22Rv1 (cell line): ENCODE results near the gene RNF146.
"Not testable (repeated sequence)": the region's sequence is repeated elsewhere in the genome, so short reads cannot be mapped to it uniquely, and the experiment has no call there.

ENCODE experiments used
- H3K27ac ChIP-seq: fragments of 450-650 bp; 2 replicates; pipeline ENCODE4 v1.5.1; 2017
- ZFX ChIP-seq: fragments of 450-650 bp; IDR thresholded peaks from 2 replicates; pipeline ENCODE4 v1.6.1; 2017; ENCODE audit warnings: antibody characterized with exemption, borderline replicate concordance
- TF ChIP-seq, protein P1 (sequence below): fragments of 450-650 bp; IDR thresholded peaks from 2 replicates; pipeline ENCODE4 v1.5.1; 2017; ENCODE audit warnings: mild to moderate bottlenecking

Gene RNF146, protein sequence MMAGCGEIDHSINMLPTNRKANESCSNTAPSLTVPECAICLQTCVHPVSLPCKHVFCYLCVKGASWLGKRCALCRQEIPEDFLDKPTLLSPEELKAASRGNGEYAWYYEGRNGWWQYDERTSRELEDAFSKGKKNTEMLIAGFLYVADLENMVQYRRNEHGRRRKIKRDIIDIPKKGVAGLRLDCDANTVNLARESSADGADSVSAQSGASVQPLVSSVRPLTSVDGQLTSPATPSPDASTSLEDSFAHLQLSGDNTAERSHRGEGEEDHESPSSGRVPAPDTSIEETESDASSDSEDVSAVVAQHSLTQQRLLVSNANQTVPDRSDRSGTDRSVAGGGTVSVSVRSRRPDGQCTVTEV

DNA sequence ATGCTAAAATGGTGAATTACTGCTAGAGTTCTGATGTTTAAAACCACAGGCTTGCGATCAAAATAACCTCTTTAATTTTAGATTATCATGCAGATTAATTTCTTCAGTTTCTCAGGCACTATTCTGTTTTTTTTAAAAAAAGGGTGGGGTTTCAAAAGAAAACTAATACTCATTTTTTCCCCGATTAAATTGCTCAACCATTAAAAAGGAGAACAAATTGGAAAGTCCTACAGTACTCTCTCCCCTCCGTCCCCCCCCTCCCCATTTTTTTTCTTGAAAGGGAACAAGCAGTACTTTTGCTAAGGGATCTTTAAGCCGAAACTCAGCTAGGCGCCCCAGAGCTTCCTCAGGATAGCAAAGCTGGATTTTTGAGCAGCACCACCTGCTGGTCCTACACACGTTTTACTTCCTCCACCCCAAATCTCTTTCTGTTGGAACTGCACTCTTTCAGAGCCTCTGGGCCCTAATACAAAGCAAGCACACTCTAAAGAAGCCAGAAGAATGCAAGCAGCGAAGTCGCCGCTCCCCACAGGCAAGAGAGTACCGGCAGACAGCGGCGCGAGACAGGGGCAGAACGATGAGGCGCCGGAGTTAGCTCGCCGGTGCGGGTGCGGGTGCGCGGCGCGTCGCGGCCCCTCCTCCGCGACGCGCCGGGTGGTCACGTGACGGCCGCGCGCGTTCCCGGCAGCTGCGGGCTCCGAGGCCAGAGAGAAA is at the start of gene RNF146:
Gene RNF146 (plus strand): TSS at position 687 of the 714 bp plus-strand sequence. CDS start 13,475 bp downstream, outside the sequence.
- H3K27ac ChIP-seq = peak within 1 kb of the TSS; percentile 86

DNA sequence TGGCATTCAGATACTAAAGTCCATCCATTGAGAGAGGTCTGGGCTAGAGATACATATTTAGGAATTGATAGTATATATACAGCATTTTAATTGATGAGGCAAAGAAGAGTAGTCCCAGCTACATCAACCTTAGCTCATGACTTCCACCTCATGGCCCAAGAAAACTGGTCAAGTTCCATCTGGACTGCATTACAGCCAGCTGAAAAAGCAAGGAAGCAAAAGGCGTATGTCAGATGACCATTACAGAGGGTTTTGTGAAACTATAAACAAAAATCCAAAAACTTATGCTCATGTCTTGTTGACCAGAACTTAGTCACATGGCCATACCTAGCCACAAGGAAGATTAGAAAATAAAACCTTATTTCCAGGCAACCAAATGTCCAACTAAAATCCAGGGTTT is 46.8 kb upstream of the RNF146 start:
- no peak overlapping the region for H3K27ac ChIP-seq
- no peak for TF ChIP-seq ZFX
- TF ChIP-seq, protein P1, sequence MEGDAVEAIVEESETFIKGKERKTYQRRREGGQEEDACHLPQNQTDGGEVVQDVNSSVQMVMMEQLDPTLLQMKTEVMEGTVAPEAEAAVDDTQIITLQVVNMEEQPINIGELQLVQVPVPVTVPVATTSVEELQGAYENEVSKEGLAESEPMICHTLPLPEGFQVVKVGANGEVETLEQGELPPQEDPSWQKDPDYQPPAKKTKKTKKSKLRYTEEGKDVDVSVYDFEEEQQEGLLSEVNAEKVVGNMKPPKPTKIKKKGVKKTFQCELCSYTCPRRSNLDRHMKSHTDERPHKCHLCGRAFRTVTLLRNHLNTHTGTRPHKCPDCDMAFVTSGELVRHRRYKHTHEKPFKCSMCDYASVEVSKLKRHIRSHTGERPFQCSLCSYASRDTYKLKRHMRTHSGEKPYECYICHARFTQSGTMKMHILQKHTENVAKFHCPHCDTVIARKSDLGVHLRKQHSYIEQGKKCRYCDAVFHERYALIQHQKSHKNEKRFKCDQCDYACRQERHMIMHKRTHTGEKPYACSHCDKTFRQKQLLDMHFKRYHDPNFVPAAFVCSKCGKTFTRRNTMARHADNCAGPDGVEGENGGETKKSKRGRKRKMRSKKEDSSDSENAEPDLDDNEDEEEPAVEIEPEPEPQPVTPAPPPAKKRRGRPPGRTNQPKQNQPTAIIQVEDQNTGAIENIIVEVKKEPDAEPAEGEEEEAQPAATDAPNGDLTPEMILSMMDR = no peak

More for the DNA sequence above, at the start of gene RNF146:
- no peak for TF ChIP-seq ZFX
- TF ChIP-seq, protein P1 = peak; percentile 91

DNA sequence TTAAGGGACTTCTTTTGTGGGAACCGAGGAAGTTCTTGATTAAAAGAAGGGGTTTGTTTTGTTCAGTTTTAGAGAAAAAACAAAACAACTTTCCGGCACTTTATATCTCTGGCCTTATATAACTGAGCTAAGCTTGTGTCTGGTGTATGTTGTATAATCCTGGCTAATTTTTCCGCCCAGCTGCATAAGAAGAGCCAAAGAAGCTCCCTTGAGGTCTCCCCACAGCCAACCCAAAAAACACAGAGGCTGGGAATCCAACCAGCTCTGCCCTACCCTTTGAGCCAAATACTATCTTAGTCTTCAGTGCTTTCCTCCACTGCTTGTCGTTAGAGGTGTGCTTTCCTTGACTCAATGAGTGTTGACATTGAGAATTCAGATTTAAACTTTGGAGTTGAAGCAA is 45.5 kb upstream of the RNF146 start:
- no peak overlapping the region for H3K27ac ChIP-seq
- TF ChIP-seq ZFX = no peak
- TF ChIP-seq, protein P1 = no peak

DNA sequence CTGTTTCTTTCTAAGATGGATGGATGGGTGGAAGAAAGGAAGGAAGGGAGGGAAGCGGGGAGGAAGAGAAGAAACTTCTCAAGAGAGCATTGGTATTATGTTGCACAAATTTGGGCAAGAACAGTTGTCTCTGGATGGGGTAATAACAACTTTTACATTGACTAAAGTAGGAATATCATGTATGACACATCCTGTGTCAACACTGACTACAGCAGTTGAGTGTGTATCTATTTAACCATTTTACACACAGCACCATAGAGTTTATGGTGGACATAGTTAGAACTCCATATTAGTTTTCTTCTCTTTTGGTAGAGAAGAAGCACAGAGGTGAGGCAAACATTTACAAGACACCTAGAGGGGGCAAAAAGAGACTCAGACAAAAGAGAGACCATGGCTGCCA is 44.2 kb upstream of the RNF146 start:
- TF ChIP-seq, protein P1 = no peak
- TF ChIP-seq ZFX = no peak
- H3K27ac ChIP-seq = no peak overlapping the region

DNA sequence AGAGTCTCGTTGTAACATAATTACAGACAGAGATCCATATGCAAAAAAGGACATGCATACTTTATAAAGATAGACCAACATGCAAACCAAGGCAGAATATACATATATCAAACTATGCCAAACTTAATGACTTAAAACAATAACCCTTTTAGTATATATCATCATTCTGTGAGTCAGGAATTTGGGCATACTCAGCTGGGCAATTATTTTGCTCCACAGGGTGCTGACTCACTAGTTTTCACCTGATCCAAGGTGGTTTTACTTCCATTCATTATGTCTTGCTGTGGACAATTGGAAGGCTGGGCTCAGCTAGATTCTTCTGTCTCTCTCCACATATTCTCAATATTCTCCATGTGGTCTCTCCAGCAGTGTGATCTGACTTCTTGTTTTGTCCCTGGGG is 41.2 kb upstream of the RNF146 start:
- TF ChIP-seq, protein P1 = no peak
- no peak for TF ChIP-seq ZFX

DNA sequence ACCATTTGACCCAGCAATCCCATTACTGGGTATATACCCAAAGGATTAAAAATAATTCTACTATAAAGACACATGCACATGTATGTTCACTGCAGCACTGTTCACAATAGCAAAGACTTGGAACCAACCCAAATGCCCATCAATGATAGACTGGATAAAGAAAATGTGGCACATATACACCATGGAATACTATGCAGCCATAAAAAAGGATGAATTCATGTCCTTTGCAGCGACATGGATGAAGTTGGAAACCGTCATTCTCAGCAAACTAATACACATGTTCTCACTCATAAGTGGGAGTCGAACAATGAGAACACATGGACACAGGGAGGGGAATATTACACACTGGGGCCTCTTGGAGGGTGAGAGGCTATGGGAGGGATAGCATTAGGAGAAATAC is 32.8 kb upstream of the RNF146 start:
- H3K27ac ChIP-seq = not testable (repeated sequence)

More for the DNA sequence above, 41.2 kb upstream of the RNF146 start:
- no peak overlapping the region for H3K27ac ChIP-seq

DNA sequence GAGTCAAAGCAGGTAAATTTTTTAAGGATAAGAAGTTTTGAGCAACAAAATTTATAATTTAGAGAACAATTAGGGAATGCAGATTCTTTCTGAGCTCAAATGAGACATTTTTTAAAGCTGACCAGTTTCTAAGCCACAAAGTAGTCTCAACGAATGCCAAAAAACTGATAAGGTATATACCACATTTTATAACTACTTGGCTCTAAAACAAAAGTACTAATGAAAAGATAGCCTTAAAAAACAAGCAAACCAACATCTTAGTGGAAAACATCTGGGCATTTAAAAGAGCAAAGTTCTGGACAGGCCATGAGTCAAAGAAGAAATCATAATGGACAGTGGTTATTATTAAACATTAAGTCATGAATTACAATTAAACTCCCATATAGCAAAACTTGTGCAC is 23.2 kb upstream of the RNF146 start:
- TF ChIP-seq, protein P1 = no peak
- TF ChIP-seq ZFX = no peak
- H3K27ac ChIP-seq = no peak overlapping the region
